HCT116 (cell line): ENCODE results near the gene USP30. TPM values are rescaled to one million over a fixed set of nuclear protein-coding genes. Genes with fewer than 3 reads are reported as not detected.

Experiments
- ATAC-seq: fragments of 200-7000 bp; cut with Tn5 transposase; 2 replicates; pipeline ENCODE4 v1.9.1; 2020; ENCODE audit warnings: mild to moderate bottlenecking, moderate library complexity
- BruUV-seq: library from RNA; stranded (reverse); fragments of 400-500 nt; replicated peaks from 2 replicates; lab custom pipeline; 2021; lab: Mats Ljungman, UMichigan
- CTCF ChIA-PET: fragments of 300-600 bp; sonication (Branson Sonifier 250); formaldehyde crosslinking; loops from one replicate; lab custom pipeline; 2021; ENCODE audit warnings: antibody characterized with exemption; lab: Charles Lee
- POLR2A ChIA-PET: fragments of 300-600, 350-600 bp; sonication (Branson Sonifier 250); formaldehyde crosslinking; loops from one replicate; lab custom pipeline; 2021; ENCODE audit warnings: antibody characterized with exemption; lab: Charles Lee
- RAD21 ChIA-PET, 2 experiments: fragments of 300-600 bp; sonication (Branson Sonifier 250); formaldehyde crosslinking; loops; one replicate each; lab custom pipeline; 2023; ENCODE audit warnings: low total read pairs in 2 of 2; ENCODE audit not compliant: uncharacterized antibody in 2 of 2, unreplicated experiment in 2 of 2, low non-redundant PET in 1 of 2; lab: Charles Lee
- DNase-seq: peaks from one replicate; pipeline ENCODE4 v3.0.0-alpha.2; 2010; ENCODE audit warnings: low read depth, low spot score
- H2AFZ ChIP-seq: fragments of 200-600 bp; shearing (Covaris generic), sonication (generic); 2 replicates; pipeline ENCODE4 v1.6.1; 2017; ENCODE audit warnings: low read depth, mixed run types, mixed read lengths, antibody characterized with exemption, low read length; ENCODE audit not compliant: poor library complexity, severe bottlenecking
- H3K27ac ChIP-seq: 2 replicates; pipeline ENCODE4 v1.5.1; 2012; ENCODE audit warnings: low read depth, low read length
- H3K27me3 ChIP-seq: fragments of 200-600 bp; sonication (generic); 2 replicates; pipeline ENCODE4 v1.6.1; 2016; ENCODE audit warnings: mixed run types, low read length, mixed read lengths; ENCODE audit not compliant: insufficient read depth
- H3K36me3 ChIP-seq, 2 experiments: fragments of 200-500 bp in 1 of 2; fragments of 200-600 bp in 1 of 2; sonication (Bioruptor generic) in 1 of 2; sonication (generic) in 1 of 2; 2 replicates each; pipeline versions ENCODE4 v1.5.1 to v1.6.1; 2014 to 2016; ENCODE audit warnings: low read length in 2 of 2, inconsistent platforms in 1 of 2, mixed read lengths in 1 of 2, mixed run types in 1 of 2; ENCODE audit not compliant: insufficient read depth in 2 of 2, control insufficient read depth in 1 of 2
- H3K4me1 ChIP-seq, 2 experiments: fragments of 200-600 bp in 1 of 2; sonication (generic) in 1 of 2; 2 replicates each; pipeline versions ENCODE4 v1.5.1 to v1.6.1; 2012 to 2017; ENCODE audit warnings: low read length in 2 of 2, inconsistent platforms in 1 of 2, mild to moderate bottlenecking in 1 of 2, mixed read lengths in 1 of 2, mixed run types in 1 of 2, moderate library complexity in 1 of 2; ENCODE audit not compliant: insufficient read depth in 2 of 2, control insufficient read depth in 1 of 2
- H3K4me2 ChIP-seq: fragments of 200-600 bp; sonication (generic); 2 replicates; pipeline ENCODE4 v1.6.1; 2017; ENCODE audit warnings: mixed run types, low read length, mixed read lengths
- H3K4me3 ChIP-seq, 2 experiments: fragments of 200-600 bp in 1 of 2; sonication (generic) in 1 of 2; replicated peaks in 1 of 2; 2 replicates each; pipeline ENCODE4 v1.5.1; 2011 to 2016; ENCODE audit warnings: low read length in 2 of 2, control low read depth in 1 of 2, low read depth in 1 of 2, mild to moderate bottlenecking in 1 of 2, mixed read lengths in 1 of 2, mixed run types in 1 of 2
- H3K79me2 ChIP-seq: fragments of 200-600 bp; sonication (generic); 2 replicates; pipeline ENCODE4 v1.6.1; 2017; ENCODE audit warnings: mild to moderate bottlenecking, mixed run types, low read length, moderate library complexity, mixed read lengths; ENCODE audit not compliant: insufficient read depth
- H3K9ac ChIP-seq: fragments of 200-600 bp; sonication (generic); 2 replicates; pipeline ENCODE4 v1.6.1; 2016; ENCODE audit warnings: low read length, mixed read lengths
- H3K9me2 ChIP-seq: fragments of 200-600 bp; sonication (generic), shearing (Covaris generic); 2 replicates; pipeline ENCODE4 v1.6.1; 2017; ENCODE audit warnings: mixed run types, mild to moderate bottlenecking, moderate library complexity; ENCODE audit not compliant: insufficient read depth
- H3K9me3 ChIP-seq, 2 experiments: fragments of 200-500 bp in 1 of 2; fragments of 200-600 bp in 1 of 2; sonication (Bioruptor generic) in 1 of 2; sonication (generic) in 1 of 2; 2 replicates each; pipeline ENCODE4 v1.6.1; 2014 to 2017; ENCODE audit warnings: low read length in 2 of 2, mixed read lengths in 2 of 2, inconsistent platforms in 1 of 2, low read depth in 1 of 2, mild to moderate bottlenecking in 1 of 2, mixed run types in 1 of 2, moderate library complexity in 1 of 2; ENCODE audit not compliant: control insufficient read depth in 1 of 2, insufficient read depth in 1 of 2
- H4K20me1 ChIP-seq: fragments of 200-600 bp; sonication (generic), shearing (Covaris generic); 2 replicates; pipeline ENCODE4 v1.6.1; 2017; ENCODE audit warnings: mixed run types, mild to moderate bottlenecking, moderate library complexity; ENCODE audit not compliant: insufficient read depth
- EGR1 ChIP-seq: IDR thresholded peaks from 2 replicates; pipeline ENCODE4 v1.6.1; 2012; ENCODE audit warnings: low read depth
- ELF1 ChIP-seq: IDR thresholded peaks from 2 replicates; pipeline ENCODE4 v1.6.1; 2012; ENCODE audit warnings: low read depth, borderline replicate concordance
- EZH2 ChIP-seq: fragments of 200-600 bp; sonication (generic); IDR thresholded peaks from 2 replicates; pipeline ENCODE4 v1.6.1; 2017; ENCODE audit warnings: antibody characterized with exemption, mixed run types
- POLR2A ChIP-seq: IDR thresholded peaks from 2 replicates; pipeline ENCODE4 v1.7.0; 2011; ENCODE audit warnings: borderline replicate concordance; ENCODE audit not compliant: insufficient read depth, insufficient read length; ENCODE audit errors: extremely low read depth
- POLR2AphosphoS5 ChIP-seq: IDR thresholded peaks from 2 replicates; pipeline ENCODE4 v1.6.1; 2011; ENCODE audit warnings: mild to moderate bottlenecking, low read depth, low read length, moderate library complexity
- REST ChIP-seq: IDR thresholded peaks from 2 replicates; pipeline ENCODE4 v1.6.1; 2012; ENCODE audit warnings: low read depth
- TCF7L2 ChIP-seq: IDR thresholded peaks from 2 replicates; pipeline ENCODE4 v1.7.0; 2011; ENCODE audit warnings: borderline replicate concordance, inconsistent platforms; ENCODE audit not compliant: insufficient read depth, insufficient read length; ENCODE audit errors: extremely low read depth
- ZFX ChIP-seq: fragments of 450-650 bp; IDR thresholded peaks from 2 replicates; pipeline ENCODE4 v1.6.1; 2017
- ZNF274 ChIP-seq: fragments of 200-500 bp; sonication (Bioruptor generic); IDR thresholded peaks from 2 replicates; pipeline ENCODE4 v1.6.1; 2014; ENCODE audit warnings: mild to moderate bottlenecking, low read depth, low read length, inconsistent platforms
- intact Hi-C: fragments of 100-400 bp; cut with micrococcal nuclease; formaldehyde crosslinking; loops from 2 replicates; pipeline ENCODE4 v1.10.0; 2022
- total RNA-seq: library from RNA; stranded (reverse); gene quantifications from one replicate; pipeline ENCODE4 v1.2.1, GENCODE V29; 2021; ENCODE audit not compliant: unreplicated experiment
- TF ChIP-seq, protein P1 (sequence below): IDR thresholded peaks from 2 replicates; pipeline ENCODE4 v1.6.1; 2012

Gene USP30
- total RNA-seq, 1 experiment from 2014 or later: 9.2 TPM

DNA sequence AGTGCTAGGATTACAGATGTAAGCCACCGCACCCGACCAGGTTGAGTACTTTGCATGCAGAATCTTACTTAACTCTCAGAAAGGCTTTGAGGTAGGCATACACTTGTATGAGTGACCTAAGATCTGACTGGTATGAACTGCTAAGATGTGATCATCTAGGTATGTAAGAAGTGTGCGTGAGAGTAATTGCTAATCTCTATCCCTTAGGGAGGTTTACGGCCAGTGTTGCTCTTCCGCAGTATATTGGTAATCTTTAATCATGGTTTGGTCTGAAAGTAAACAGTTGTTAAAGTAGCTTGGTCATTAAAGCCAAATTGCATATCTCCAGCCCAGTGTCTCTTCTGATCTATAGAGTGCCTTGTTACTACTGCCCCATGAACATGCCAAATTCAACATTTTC lies 52.8 kb downstream of the USP30 start:
- Histone ChIP-seq H3K36me3 (peaks cover 31 to 54% of the 10 kb centered on the region in 2 experiments; a peak in 3 of 4 replicates), H3K9me2 (no peaks in the 10 kb centered on the region), H3K27ac (no peak overlapping the region), H3K27me3 (no peaks in the 10 kb centered on the region), H3K9ac (no peak overlapping the region), H3K4me1 (no peaks in the 10 kb centered on the region), H3K4me3 (no peak overlapping the region), H3K9me3 (no peaks in the 10 kb centered on the region), H4K20me1 (no peaks in the 10 kb centered on the region), H3K79me2 (peaks cover 16% of the 10 kb centered on the region; the same call in 1 of the 2 replicates), H2AFZ (no peak overlapping the region), H3K4me2 (no peak overlapping the region)
- ChIA-PET POLR2A (no interaction called here), RAD21 (no interaction called here), CTCF (no interaction called here)
- TF ChIP-seq POLR2AphosphoS5 (no peak), REST (no peak), TCF7L2 (no peak), ZNF274 (no peak), ZFX (no peak), EGR1 (no peak), POLR2A (no peak), EZH2 (no peak), ELF1 (no peak)
- TF ChIP-seq, protein P1, sequence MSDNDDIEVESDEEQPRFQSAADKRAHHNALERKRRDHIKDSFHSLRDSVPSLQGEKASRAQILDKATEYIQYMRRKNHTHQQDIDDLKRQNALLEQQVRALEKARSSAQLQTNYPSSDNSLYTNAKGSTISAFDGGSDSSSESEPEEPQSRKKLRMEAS: no peak
- BruUV-seq: no TSS peak
- ATAC-seq: no peak
- no peak for DNase-seq
- intact Hi-C loops: no loop called here
